ENCODE results near the gene OPCML.

DNA sequence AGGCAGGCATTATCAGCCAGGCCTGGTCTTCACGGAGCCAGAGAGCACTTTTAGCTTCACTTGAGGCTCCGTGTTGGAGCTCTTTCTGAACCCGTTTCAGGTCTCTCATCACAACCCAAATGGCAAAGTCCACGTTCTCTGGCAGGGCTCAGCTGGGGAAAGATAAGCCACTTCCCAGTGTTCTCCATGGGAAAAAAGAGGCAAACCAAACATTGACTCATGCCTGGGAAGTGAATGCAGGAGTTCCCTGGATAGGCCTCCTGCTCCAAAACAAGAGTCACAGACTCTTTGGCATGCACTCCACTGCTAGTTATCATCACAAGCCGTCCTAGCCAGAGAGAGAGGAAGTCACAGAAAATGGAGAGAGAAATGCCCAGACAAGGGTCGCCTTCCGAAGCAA, 11.6 kb downstream of the OPCML start:
- TF ChIP-seq, protein P1, sequence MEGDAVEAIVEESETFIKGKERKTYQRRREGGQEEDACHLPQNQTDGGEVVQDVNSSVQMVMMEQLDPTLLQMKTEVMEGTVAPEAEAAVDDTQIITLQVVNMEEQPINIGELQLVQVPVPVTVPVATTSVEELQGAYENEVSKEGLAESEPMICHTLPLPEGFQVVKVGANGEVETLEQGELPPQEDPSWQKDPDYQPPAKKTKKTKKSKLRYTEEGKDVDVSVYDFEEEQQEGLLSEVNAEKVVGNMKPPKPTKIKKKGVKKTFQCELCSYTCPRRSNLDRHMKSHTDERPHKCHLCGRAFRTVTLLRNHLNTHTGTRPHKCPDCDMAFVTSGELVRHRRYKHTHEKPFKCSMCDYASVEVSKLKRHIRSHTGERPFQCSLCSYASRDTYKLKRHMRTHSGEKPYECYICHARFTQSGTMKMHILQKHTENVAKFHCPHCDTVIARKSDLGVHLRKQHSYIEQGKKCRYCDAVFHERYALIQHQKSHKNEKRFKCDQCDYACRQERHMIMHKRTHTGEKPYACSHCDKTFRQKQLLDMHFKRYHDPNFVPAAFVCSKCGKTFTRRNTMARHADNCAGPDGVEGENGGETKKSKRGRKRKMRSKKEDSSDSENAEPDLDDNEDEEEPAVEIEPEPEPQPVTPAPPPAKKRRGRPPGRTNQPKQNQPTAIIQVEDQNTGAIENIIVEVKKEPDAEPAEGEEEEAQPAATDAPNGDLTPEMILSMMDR (IDR thresholded peaks at IDR 0.05): no peak
- TF ChIP-seq POLR2AphosphoS5 (IDR thresholded peaks at IDR 0.05) (no peak), POLR2A (IDR thresholded peaks at IDR 0.05) (no peak)

All from prostate gland (tissue), 2 donors.